ENCODE measurements around the gene PPP1R1B.

The PPP1R1B gene

GRCh38 chr17:39615434-39615833 lies 11.3 kb upstream of the PPP1R1B start:
- no peak for DNase-seq (ENCODE audit: low read depth)

- DNase-seq (ENCODE audit: low read depth) = no peak
These were observed 9.7 kb upstream of the PPP1R1B start for GRCh38 chr17:39617100-39617445.

GRCh38 chr17:39617446-39618245 lies 9.1 kb upstream of the PPP1R1B start:
- DNase-seq (ENCODE audit: low read depth) = no peak

- no peak for DNase-seq (ENCODE audit: low read depth)
These were observed 8.4 kb upstream of the PPP1R1B start for GRCh38 chr17:39618246-39618913.

- no peak for DNase-seq (ENCODE audit: low read depth)
These were observed 7.6 kb upstream of the PPP1R1B start for GRCh38 chr17:39618956-39619785.

- no peak for DNase-seq (ENCODE audit: low read depth)
These were observed 7.0 kb upstream of the PPP1R1B start for GRCh38 chr17:39619786-39620101.

GRCh38 chr17:39621523-39622379 lies 5.0 kb upstream of the PPP1R1B start:
- DNase-seq (ENCODE audit: low read depth) = peak; percentile 41

GRCh38 chr17:39622380-39623006 lies 4.3 kb upstream of the PPP1R1B start:
- DNase-seq (ENCODE audit: low read depth) = no peak

GRCh38 chr17:39623356-39623950 lies 3.3 kb upstream of the PPP1R1B start:
- no peak for DNase-seq (ENCODE audit: low read depth)

GRCh38 chr17:39624313-39624712 lies 2.4 kb upstream of the PPP1R1B start:
- no peak for DNase-seq (ENCODE audit: low read depth)

- no peak for DNase-seq (ENCODE audit: low read depth)
These were observed 1.5 kb upstream of the PPP1R1B start for GRCh38 chr17:39625198-39625785.

- no peak for DNase-seq (ENCODE audit: low read depth)
These were observed 427 bp downstream of the PPP1R1B start for GRCh38 chr17:39627047-39627711.

GRCh38 chr17:39627712-39628516 lies 1.2 kb downstream of the PPP1R1B start:
- DNase-seq (ENCODE audit: low read depth) = no peak

- no peak for DNase-seq (ENCODE audit: low read depth)
These were observed 2.1 kb downstream of the PPP1R1B start for GRCh38 chr17:39628655-39629493.

GRCh38 chr17:39629494-39629880 lies 2.7 kb downstream of the PPP1R1B start:
- DNase-seq (ENCODE audit: low read depth) = no peak

- no peak for DNase-seq (ENCODE audit: low read depth)
These were observed 3.1 kb downstream of the PPP1R1B start for GRCh38 chr17:39629898-39630297.

GRCh38 chr17:39631403-39631802 lies 4.7 kb downstream of the PPP1R1B start:
- no peak for DNase-seq (ENCODE audit: low read depth)

GRCh38 chr17:39632153-39632941 lies 5.6 kb downstream of the PPP1R1B start:
- no peak for DNase-seq (ENCODE audit: low read depth)
